Upper lobe of left lung (tissue), 4 donors: ENCODE data around the gene FKBP5.
A peak's percentile ranks its signal among the peaks of the same experiment; 100 is the strongest.

ENCODE experiments used
- CTCF ChIP-seq, 6 experiments: fragments of 450-650 bp in 4 of 6; fragments of 200-600 bp in 2 of 6; sonication (generic) in 2 of 6; IDR thresholded peaks; one replicate each; pipeline ENCODE4 v1.5.1; 2016 to 2019; ENCODE audit warnings: antibody characterized with exemption in 6 of 6
- EP300 ChIP-seq, 4 donors: sonication (generic); formaldehyde crosslinking; IDR thresholded peaks; one replicate each; pipeline ENCODE4 v1.5.1; 2017; ENCODE audit warnings: antibody characterized with exemption in 4 of 4, control low read depth in 2 of 4
- POLR2AphosphoS5 ChIP-seq, 2 donors: sonication (generic); formaldehyde crosslinking; IDR thresholded peaks; one replicate each; pipeline ENCODE4 v1.5.1; 2017; ENCODE audit warnings: antibody characterized with exemption in 2 of 2

GRCh38 chr6:35691027-35691824 is 2.5 kb upstream of the FKBP5 start:
- no peak for TF ChIP-seq CTCF (IDR thresholded peaks at IDR 0.05)
- peak; percentile 59 to 78 for TF ChIP-seq POLR2AphosphoS5 (IDR thresholded peaks at IDR 0.05)
- TF ChIP-seq EP300 (IDR thresholded peaks at IDR 0.05): peak in 2 of 4 donors; percentile 34 to 58
